GM19035 (cell line): ENCODE measurements around the gene FAM76B.
"Not testable (repeated sequence)": the region's sequence is repeated elsewhere in the genome, so short reads cannot be mapped to it uniquely, and the experiment has no call there.

Source experiments
- ATAC-seq: cut with Tn5 transposase; IDR thresholded peaks from one replicate; pipeline ENCODE4 v1.9.1; 2021; ENCODE audit not compliant: unreplicated experiment

FAM76B gene

DNA sequence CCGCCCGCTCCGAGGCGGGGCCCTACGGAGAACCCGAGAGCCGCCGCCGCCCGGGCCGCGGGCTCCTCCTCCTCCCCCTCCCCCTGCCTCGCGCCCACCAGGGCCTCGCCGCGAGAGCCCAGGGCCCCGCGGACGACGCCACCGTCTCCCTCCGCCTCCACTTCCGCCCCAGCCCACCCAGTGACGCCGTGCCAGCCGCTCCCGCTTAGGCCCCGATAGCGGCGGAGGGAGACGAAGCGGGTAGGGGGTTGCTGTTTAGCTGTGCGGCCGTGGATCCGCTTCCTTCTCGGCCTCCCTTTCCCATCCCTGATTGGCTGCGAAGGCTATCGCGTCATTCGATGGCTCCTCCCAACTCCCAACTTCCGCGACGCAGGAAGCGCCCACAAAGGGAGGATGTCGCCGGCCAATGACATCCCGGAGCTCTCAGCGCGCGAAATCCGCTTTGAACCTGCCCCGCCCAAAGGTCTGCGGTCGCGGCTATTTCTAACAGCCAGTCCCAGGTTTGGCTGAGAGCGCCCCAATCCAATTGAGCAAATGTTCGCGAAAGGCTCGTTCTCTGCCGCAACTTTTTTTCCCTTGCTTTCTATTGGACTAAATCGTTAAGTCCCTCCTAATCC lies at the start of gene FAM76B:
Gene FAM76B (minus strand): TSS at position 277 of the 617 bp plus-strand sequence. CDS start 304 bp downstream, outside the sequence.
- peak; percentile 71 for ATAC-seq

DNA sequence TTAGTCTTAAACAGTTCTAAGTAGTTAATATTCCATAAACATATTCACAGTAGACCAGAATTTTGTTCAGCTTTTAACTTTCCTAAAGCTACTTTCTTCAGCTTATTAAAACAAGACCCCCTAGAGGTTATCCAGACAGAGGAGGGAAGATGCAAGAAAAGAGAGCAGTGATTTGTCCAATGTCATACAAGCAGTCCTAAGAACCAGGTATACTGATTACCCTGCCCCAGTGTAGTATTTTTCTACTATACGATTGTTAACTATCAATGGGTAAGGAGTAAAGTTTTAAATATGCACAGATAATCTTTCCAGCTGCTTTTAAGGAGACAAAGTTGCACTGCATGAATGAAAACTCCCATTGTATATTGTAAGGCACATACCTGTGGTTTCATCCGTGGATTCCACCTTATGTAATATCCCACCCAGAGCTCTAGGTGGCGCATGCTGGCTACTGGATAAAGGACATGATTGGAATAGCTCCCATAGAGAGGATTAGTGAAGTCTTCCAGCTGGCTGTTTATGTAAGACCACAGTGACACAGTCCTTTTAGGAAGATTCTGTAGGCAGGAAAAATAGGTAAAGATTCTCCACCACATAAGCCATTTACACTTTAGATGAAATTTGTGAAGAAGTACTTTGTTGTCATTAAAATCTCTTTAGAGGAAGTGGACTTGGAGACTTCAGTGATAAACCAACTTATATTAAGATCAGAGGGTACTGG lies 46.3 kb upstream of the FAM76B start:
- ATAC-seq, result peak; percentile 86

DNA sequence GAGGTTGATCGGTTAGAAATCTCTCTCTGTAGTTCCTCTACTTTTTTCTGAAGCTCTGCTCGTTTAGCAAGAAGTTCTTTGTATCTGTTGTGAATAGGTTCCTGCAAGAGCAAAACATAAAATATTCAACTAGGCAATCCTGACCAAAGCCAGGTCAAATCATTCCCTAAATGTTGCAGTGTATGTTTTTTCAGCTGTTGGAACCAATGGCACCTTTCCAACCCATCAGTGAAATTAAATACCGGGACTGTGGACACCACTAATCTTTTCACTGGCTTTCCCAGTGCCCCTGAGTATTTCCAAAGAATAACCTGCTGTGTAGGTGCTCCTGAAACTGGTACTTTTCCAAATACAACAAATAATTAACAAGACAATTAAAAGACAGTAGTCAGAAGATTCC lies 45.8 kb upstream of the FAM76B start:
- no peak for ATAC-seq

DNA sequence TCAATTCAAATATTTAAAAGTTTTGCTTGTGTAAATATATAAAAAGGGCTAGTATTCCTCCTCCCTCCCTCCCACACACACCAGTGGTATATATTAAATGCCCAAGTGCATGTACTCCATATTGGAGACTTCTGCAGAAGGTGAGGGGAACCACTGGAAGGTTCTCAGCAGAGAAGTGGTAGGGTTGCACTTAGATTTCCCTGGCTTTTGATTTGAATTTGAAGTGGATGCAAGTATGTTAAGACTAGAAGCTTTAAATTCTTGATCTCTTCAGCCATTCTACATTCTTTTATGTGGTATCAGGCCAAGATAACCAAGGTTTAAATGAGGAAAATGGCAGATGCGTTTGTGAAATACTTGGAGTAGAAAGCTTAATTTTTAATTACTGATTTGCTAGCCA lies 43.8 kb upstream of the FAM76B start:
- ATAC-seq, result no peak

DNA sequence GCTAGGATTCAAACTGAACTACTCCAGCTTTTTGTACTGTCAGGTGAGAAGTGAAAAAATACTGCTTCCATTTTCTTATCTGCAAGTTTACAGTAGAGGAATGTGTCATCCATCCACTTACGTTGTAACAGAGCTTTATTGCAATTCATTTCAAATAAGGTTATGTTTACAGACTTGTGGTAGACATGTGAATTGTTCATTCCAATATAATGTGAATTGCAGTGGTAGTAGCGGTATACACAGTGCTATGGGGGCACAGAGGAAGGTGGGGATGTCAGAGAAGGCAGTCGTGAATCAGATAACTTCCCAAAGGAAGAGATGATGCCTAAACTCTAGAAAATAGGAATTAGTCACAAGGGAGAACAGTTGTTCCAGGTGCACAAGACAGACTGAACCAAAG lies 43.2 kb upstream of the FAM76B start:
- no peak for ATAC-seq

DNA sequence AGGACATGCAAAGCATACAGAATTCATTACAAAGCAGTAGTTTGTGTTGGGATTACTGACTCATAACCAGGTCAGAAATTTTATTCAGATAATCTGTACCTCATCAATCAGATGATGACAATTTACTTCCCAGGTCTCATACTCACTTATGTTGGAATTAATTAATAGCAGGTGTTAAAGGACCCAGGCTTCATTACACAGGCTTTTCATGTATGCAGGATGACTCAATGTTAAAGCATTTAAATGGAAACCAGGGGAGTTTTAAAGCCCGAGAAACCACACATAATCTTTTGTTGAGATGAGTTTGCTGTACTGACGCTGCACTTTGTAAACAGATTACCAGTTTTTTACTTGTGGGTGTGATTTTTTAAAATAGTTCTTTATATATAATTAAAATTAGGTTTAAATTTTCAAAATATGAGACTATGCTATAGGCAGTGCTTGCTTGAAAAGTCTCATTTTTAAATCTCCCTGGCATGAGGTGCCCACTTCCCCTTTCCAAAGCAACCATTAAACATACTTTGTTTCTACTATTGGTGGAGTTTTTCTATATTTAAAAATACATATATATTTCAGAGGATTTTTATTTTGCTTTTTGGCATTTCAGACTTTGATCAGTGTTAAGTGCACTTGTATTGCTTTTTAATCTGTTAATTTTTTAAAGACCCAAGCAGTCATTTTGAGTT lies 41.8 kb upstream of the FAM76B start:
- ATAC-seq, result no peak

DNA sequence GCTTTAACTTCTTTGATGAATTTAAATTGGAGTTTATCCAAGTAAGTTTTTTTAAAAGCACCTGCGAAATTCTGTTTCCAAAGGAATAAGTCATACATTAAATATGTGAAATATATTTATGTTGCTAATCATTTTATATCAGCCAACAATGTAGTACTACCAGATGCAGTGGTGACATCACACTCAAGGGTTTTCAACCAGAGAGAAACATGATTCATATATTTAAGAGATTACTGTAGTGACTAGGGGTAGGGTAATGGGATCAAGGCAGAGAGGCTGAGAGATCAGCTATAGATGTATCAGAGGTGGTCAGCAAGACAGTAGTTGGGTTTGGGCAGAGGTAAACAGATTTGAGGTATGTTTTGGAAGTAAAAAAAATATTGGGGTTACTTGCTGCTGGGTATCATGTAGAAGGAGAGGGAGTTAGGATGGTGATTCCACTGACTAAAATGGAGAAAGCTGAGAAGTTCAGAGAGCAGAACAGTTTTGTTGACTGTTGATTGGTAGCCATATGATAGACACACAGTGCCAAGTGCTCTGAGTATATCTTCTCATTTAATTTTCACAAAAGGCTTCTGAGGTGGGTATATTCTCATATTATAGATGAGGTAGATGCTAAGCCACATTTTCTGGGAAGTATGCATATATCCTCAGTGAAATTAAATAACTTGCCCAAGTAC lies 40.1 kb upstream of the FAM76B start:
- no peak for ATAC-seq

DNA sequence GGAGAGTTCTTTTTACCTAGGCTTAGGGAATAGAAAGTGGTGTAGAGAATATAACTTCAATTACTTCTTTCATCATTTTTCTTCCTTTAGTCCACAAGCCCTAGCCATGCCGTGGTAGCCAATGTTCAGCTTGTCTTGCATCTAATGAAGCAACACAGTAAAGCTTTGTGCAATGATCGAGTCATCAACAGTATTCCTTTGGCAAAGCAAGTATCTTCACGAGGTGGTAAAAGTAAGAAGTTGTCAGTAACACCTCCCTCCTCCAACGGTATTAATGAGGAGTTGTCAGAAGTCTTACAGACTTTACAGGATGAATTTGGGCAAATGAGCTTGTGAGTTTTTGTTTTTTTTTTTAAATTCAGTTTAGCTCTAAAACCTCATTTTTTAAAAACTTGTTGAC lies 38.1 kb upstream of the FAM76B start:
- ATAC-seq, result no peak

DNA sequence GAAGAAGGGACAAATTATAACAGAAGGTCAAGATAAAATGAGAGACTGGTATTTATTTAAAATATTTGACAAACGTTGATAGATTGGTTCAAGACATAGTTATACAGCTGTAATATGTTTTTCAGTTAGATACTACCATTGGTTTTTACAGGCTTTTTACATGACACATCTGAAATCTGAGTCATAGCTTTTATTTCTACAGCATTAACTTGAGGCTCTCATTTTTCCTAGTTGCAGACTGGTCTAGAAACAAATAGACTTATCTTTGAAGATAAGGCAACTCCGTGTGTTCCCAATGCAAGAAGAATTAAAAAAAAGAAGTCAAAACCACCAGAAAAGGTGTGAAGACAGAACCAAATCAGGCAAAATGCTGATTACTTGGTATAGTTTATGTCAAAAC lies 32.1 kb upstream of the FAM76B start:
- ATAC-seq, result no peak

DNA sequence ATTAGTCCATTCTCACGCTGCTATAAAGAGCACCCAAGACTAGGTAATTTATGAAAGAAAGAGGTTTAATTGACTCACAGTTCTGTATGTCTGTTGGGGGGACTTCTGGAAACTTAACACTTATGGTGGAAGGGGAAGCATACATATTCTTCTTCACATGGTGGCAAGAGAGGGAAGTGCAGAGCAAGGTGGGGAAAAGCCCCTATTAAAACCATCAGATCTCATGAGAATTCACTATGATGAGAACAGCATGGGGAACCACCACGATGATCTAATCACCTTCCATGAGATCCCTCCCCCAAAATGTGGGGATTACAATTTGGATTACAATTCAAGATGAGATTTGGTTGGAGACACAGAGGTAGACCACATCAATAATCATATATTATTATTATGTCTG lies 26.5 kb upstream of the FAM76B start:
- ATAC-seq, result no peak

DNA sequence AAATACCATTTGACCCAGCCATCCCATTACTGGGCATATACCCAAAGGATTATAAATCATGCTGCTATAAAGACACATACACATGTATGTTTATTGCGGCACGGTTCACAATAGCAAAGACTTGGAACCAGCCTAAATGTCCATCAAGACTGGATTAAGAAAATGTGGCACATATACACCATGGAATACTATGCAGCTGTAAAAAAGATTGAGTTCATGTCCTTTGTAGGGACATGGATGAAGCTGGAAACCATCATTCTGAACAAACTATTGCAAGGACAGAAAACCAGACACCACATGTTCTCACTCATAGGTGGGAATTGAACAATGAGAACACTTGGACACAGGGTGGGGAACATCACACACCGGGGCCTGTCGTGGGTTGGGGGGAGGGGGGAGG lies 21.5 kb upstream of the FAM76B start:
- not testable (repeated sequence) for ATAC-seq

DNA sequence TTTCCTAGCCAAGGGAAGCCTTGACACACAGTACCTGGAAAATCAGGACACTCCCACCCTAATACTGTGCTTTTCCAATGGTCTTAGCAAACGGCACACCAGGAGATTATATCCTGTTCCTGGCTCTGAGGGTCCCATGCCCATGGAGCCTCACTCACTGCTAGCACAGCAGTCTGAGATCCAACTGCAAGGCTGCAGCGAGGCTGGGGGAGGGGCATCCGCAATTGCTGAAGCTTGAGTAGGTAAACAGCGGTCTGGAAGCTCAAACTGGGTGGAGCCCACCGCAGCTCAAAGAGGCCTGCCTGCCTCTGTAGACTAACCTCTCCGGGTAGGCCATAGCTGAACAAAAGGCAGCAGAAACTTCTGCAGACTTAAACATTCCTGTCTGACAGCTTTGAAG lies 16.9 kb upstream of the FAM76B start:
- not testable (repeated sequence) for ATAC-seq

DNA sequence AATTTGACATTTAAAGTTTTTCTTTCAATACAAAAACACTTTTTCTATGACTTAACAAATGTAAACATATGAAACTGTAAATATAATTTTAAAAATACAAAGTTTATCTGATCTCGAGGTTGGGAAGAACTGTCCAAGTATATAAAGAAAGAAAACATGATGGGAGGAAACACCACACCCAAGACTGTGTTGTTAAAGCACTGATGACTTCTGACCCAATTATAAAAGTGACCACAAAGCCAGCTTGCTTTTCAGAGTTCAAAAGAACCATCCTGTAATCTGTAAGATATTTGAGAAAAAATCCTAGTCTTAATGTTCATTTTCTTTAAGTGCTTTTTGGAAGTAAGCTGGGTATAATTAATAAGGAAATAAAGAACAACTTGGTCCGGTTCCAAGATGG lies 16.3 kb upstream of the FAM76B start:
- ATAC-seq, result no peak

DNA sequence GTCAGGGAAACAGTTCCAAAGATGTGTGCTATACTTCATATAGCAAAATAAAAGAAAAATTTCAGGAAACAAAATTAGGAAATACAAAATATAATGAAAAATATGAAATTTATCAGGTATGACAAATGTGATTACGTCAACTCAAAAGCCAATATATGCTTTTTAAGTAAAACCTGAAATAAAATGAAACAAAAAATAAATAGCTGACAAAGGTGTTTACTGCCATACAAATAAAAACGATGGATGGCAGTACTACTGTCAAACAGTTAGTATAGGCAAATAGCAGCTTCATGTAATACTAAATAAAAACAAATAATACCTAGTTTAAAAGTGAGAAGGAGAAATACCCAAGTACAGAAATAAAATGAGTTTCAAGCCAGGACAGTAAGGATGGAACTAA lies 14.4 kb upstream of the FAM76B start:
- no peak for ATAC-seq

DNA sequence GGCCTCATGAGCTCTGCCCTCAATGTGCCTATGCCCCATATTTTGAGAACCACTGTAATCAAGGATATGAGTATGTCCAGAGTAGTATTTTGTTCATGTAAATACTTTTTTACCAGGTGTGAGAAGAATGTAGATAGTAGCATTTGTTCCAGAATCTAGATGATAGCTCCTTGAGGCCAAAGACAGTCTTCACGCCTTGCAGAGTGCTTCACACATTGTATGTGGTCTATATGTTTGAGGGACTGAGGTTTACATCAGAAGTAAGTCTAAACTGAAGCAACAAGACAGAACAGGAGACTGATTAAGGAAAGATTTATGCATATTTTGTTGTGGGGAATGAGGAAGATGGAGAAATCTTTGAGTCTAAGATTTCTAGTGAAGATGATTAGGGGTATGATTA lies 13.2 kb upstream of the FAM76B start:
- no peak for ATAC-seq

DNA sequence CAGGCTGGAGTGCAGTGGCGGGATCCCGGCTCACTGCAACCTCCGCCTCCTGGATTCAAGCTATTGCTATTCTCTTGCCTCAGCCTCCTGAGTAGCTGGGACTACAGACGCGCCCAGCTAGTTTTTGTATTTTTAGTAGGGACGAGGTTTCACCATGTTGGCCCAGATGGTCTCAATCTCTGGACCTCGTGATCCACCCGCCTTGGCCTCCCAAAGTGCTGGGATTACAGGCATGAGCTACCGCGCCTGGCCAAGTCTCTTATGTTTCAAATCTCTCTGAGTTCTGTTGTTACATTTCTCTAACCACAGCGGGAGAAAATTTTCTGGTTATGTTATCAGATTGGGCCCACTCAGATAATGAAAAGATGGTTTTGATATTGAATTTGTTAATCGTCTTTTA lies 10.9 kb upstream of the FAM76B start:
- no peak for ATAC-seq

DNA sequence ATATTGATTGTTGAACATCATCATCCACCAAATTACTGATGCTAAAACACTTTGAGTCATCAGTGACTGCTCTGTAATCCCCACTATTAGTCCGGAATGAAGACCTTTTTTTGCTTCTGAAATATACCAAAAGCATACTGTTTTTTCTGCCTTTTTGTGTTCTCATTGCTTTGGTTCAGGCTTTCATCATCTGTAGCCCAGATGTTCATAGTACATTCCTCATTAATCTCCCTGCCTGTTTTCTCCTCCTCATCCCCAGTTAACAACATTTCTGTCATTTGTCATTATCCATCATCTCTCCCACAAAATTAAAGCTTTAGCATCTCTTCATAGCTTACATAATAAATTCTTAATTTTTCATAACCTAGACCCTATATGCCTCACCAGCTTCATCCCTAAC lies 10.0 kb upstream of the FAM76B start:
- ATAC-seq, result no peak

DNA sequence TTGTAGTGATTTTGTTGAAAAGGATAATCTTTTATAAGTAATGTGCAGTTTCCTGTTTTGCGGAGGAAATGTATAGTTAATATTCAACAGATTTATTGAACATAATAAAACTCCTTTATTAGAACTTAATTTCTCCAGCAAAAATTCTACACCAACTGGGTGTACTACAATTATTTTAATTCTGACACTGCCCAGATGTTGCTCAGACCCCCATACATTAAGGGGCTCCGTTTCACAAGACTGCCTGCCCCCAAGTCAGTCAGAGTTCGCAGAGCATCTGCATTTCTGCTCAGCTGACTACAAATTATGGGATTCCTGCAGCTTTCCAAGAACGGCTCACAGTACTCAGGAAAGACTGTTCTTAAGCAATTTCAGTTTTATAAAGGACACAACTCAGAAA lies 6.9 kb upstream of the FAM76B start:
- ATAC-seq, result no peak

DNA sequence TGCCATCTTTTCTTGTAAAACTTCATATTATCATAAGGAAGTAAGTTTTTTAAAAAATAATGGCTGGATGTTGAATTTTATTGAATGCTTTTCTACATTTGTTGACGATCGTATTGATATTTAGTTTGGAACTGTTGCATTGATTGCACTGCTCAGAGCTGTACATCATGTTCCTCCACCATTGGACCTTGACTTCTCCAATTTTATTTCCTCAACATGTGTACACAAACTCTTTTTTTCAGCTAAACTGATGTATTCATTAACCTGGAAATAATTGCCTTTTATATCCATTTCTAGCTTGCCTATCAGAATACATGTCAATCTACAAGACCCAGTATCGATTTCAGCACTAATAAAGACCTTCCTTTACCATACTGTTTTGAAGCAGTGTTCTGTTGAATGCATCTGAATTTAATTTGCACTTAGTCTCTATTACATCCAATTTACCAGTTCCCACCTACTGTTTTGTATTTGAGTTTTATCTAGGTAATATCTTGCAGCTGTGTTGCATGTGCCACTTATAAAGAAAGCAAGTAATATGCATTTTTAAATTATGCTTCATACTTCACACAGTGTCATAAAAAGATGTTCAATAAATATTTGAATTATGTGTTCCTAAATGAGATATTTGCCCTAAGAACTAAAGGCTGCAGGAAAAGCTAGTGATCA lies 6.2 kb upstream of the FAM76B start:
- ATAC-seq, result no peak

DNA sequence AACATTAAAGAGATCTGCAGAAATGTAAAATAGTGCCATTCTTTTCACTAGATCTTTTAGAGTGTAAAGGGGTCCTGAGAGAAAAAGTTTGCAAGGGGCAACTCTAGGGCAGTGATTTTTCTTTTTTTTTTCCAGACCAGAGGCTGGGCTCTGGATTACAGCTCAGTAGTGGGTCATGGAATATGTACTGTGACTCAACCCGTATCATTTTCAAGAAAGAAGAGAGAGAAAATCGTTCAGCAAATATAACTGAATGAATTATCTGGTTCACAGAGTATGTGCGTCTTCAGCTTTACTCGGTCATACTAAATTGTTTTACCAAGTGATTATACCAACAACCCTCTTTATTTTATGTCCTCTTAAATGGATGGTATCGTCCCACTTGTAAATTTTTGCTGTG lies 4.5 kb upstream of the FAM76B start:
- no peak for ATAC-seq

DNA sequence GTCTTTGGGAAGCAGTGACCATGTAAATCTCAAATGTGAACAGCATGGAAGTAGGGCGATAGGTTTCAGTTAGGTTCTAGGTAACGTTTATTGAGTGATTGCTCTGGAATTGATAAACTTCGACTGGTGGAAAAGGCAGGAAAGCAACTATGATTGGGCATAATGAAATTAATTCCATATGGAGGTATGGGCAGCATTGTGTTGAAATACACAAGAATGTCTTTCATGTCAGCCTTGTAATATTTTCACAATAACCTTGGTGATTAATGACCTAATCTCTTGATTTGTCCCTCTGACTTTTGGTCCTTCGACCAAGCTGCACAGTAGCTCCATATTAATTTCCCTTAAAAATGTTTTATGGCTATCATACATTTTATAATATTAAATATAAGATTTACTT lies 3.5 kb upstream of the FAM76B start:
- no peak for ATAC-seq
